GM18502 (cell line): ENCODE data around the gene TMEM63C.

Experiments used
- ATAC-seq: cut with Tn5 transposase; IDR thresholded peaks from one replicate; pipeline ENCODE4 v1.9.1; 2021; ENCODE audit warnings: mild to moderate bottlenecking; ENCODE audit not compliant: unreplicated experiment, poor library complexity

The TMEM63C gene

DNA sequence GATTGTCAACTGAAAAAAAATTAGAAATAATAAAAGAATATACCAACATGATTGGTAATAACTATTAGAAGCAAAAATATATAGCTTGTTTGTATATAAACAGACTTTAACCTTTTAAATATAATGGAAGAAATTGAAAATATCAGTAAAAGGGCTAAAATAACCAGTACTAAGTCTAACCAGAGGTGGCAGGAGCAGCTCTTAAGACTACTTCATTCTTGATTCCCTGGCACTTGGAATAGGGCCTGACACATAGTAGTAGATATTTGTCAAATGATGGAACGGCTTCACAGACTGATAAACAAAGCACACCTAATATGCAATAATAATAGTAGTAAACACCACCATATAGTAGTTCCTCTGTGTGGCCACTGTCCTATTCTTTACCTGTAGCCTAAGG is 9.4 kb downstream of the TMEM63C start:
- no peak for ATAC-seq

DNA sequence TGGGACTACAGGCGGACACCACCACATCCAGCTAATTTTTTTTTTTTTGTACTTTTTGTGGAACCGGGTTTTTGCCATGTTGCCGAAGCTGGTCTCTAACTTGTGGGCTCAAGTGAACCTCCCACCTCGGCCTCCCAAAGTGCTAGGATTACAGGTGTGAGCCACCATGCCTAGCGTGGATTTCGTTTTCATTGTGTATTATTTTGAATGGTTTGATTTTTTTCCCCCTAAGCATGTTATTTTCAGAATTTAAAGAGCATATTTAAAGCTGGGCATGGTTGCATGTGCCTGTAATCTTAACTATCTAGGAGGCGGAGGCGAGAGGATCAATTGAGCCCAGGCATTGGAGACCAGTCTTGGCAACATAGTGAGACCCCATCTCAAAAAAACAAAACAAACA is 13.1 kb downstream of the TMEM63C start:
- no peak for ATAC-seq

DNA sequence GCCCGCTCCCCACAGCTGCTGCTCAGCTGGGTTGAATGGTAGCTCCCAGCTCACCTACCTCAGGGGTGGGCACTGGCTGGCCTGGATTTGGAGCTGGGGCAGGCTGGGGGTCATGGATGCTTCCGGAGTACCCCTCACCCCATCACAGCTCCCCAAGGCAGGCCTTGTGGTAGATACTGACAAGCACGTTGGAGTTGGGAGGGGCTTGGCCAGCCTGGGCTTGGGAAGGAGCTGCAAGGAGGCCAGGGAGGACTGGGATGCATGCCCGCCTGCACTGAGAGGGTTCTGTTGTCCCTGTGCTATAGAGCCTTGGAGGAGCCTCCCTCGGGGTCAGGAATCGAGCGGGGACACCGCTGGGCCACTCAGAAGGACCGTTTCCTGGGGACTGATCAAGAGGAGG is 14.2 kb downstream of the TMEM63C start:
- ATAC-seq, result no peak

DNA sequence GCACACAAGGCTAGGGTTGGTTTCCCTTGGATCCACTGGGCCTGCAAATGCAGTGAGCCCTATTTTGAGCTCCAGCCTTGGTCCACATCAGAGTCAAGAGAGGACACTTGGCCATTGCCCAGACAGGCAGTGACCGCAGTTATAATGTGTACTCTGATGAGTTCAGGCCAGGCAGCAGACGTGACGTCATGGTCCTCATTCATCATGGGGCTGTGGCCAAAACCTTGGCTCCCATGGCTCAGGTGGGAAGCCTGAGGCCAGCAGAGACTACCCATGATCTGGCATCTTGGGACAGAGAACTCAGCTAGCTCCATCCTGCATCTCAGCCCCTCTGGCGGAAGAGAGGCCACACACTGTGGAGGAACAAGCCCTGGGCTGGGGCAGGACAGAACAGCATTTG is 16.4 kb downstream of the TMEM63C start:
- ATAC-seq, result no peak

DNA sequence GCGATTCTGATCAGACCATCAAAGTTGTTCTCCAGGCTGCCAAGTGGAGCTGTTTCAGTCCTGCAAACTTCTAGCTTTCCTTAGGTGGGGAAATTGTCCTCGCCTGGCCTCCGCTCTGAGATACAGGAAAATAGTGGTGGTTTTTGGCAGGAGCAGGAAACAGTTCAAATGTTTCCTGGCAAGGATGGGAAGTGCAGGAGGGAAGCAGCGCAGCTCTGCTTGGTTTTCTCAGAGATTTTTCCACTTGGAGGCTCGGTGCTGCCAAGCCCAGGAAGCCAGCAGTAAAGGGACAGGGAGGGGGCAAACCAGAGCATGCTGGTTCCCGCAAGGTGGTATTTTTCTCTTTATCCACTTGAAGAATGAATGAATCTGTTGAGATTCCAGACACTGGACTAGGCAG is 17.0 kb downstream of the TMEM63C start:
- no peak for ATAC-seq

DNA sequence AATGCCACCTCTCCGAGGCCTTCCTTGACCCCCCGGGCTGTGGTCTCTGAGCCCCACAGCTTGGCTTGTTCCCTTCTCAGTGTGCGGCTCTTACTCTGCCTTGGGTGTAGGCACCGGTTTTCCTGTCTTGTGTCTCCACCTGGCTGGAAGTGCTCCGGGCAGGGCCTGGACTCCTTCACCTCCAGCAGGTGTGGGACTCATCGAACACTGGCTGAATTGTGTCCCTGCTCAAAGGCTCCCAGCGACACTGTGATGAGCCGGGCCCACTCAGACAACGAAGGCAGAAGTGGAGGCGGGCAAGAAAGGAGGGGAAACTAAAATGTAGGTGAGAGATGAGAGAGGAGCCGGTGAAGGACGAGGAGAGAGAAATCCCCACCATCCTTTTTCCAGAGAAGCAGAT is 18.0 kb downstream of the TMEM63C start:
- no peak for ATAC-seq

DNA sequence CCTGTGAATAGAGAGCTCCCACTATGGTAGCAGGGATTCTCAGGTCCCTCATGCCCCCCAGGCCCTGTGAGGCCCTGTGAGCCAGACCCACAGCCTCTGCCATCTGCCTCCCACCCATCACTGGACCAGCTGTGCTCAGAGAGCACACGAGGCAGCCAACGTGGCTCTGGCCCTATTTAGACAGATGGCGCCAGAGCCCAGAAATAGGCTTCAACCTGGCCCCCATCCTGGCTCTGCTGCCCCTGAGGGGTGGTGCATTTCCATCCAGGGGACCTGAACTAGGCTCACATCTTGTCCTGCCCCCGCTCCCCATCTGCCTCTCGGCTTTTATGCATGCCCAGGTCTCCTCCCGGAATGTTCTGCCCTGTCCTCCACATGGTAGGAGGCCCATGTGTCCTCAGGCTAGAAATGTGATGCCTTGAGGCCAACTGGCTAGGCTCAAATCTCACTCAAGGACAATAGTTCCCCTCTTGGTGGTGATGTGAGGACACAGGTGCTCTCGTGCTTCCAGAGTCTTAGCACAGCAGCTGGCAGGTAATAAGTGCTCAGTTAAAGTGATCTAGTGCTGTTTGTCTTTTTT is 18.9 kb downstream of the TMEM63C start:
- ATAC-seq, result no peak

DNA sequence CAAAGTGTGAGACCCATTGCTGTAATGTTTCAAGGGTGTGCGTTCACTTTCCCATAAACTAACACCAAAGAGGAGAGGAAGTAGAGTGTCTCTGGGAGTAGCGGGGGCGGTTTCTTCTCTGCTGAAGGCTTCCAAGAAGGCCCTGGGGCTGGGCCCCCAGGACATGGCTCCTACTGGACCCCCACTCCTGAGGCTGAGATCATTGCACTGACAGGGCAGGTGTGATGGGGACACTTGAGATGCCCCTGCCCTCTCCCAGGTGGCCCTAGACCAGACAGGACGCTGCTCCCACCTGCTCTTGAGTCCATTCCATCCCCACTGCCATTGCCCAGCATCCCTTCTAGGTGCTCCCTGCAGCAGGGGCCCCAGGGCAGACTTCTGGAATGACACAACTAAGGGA is 20.1 kb downstream of the TMEM63C start:
- no peak for ATAC-seq

DNA sequence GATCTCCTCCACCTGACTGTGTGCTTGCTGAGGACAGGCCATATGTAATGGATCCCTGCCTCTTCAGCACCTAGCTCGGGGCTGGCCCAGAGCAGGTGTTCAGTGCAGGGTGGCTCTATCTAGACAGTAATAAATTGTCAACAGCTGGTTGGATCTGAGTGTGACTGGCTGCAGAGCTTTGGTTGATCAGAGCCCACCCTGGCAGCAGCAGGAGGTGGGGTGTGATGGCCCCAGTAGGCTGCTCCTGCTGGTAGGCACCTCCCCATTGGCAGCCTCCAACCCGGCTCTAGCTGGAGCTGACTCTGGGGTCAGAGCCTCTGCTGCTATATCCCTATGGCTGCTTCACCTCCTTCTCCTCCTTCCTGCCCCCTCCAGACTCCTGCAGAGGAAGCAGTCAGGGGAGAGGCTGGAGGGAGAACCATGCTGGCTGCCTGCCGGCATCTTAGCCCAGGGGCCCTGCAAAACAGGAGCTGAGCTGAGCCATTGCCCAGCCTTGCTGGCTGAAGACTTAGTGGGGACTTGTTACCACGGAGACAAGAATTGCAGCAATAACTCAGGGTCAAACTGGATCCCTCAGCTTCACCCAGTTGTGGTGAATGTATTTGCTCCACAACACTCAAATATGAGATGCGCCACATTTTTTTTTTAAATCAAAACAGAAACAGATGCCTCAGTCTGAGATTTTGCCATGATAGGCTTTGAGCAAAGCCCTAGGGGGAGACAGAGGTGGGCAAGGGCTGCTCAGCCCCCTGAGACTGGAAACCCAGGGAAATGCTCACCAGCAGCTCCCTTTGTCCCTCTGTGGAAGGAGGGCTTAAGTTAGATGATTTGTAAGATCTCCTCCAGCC is 22.2 kb downstream of the TMEM63C start:
- ATAC-seq, result no peak

DNA sequence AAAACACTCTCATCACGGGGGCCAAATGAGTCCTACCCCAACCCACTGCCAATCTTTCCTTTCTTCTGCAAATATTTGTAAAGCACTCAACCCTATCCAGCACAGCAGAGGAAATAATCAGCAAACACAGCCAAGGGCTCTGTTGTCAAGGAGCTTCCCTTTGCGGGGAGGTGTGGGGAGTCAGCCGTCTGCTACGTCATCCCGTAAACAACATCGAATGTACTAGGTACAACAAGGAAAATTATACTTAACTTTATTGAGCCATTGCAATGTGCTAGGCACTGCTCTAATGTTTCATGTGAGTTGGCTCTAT is 22.8 kb downstream of the TMEM63C start:
- ATAC-seq, result no peak

DNA sequence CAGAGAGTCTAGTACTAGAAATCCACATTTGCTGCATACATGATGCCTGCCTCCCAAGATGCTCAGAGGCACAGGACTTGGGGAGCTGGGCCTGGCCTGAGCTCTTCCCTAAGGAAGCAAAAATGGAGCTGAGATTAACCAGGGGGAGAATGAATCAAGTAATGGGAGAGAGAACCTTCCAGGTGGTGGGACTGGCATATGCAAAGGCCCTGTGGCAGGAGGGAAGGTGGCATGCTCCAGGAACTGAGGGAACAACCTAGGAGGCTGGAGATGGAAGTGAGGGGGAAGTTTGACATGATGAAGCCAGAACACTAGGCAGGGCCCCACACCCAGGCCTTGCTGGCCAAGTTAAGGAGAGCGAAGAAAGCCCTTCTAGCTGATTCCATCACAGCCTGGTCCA is 23.3 kb downstream of the TMEM63C start:
- no peak for ATAC-seq

DNA sequence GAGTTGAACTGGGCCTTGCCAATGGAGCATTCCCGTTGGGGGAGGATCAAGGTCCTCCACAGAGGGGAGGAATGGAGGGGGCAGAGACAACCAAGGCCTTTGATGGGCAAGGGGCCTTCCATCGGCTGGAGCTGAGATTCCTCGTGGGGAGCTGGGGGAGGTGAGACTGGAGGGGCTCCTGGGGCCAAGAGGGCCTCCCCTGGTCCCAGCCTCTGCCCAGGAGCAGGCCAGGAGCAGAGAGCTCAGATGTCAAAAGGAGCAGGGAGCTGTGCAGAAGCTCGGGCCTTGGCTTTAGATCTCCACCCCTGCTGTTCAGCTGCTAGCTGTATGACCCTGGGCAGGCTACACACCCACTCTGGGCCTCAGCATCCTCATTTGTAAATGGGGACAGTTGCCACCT is 24.0 kb downstream of the TMEM63C start:
- no peak for ATAC-seq

DNA sequence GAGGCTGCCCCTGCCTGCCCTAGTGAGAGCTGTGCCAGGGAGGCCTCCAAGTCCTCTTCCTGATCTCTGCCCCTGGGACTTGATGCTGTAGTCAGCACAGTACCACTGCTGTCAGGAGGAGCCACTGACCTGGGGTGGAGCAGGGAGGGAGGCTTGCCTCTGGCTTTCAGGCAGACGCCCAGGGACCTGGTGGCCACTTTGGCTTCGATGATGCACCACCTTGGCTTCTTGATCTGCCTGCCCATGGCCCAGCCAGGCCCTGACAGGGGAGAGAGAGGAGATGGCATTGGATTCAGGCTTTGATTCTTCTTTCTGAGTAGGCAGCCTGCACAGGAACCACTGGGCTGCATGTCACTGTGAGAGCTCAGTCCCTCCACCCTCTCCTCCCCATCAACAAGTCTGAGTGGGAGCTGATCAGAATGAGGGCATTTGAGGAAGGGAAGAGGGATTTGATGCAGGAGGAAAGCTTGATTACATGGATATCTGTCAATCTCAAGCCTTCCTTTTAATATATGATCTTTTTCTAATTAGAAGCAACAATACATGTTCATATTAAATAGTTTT is 24.7 kb downstream of the TMEM63C start:
- no peak for ATAC-seq

DNA sequence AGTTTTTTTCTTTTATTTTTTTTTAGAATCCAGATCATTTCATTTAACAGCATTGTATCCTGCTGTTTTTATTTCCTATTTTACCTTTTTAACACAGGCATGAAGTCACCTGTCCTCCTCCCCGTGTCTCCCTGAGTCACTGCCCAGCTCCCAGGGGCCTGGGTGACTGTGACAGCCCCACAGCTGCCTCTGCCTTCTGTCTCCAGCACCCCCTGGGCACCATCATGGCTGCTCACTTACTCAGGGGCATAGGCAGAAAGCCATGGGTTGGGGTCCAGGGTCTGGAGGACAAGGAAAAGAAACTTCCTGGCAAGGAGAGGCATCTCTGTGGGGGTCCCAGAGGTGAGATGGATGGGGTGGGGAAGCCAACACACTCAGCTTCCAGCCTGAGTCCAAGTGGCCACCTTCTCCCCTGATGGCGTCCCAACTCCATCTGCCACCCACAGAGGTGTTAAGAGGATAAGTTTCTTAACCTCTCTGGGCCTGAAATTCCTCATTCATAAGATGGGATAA is 25.3 kb downstream of the TMEM63C start:
- no peak for ATAC-seq

DNA sequence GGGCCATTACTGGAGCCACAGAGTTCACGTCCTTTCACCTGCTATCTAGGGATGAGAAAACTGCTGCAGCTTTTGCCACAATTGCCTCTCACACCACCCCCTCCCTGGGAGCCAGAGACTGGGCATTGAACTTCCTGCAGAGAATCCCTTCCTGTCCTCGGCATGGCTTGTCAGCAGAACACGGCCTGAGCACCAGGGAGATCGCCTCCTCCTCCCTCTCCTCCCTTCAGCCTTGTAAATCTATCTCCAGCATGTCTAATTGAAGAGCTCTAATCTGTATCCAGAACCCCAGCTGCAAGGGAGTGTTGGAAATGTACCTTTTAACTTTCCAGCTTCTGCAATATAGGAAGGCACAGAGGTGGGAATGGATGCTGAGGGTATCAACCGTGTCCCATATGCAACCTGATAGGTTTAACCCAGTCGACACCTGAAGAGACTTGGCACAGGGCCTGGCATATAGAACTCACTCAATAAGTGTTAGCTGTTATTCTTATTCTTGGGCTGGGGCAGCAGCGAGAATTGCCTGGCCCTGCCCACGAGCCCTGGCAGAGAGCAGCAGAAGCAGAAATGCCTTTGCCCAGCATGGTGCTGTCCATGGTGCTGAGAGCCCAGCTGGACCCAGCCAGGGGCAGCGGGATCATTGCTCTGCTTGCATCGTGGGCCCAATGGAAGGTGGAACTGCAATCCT is 26.8 kb downstream of the TMEM63C start:
- no peak for ATAC-seq

DNA sequence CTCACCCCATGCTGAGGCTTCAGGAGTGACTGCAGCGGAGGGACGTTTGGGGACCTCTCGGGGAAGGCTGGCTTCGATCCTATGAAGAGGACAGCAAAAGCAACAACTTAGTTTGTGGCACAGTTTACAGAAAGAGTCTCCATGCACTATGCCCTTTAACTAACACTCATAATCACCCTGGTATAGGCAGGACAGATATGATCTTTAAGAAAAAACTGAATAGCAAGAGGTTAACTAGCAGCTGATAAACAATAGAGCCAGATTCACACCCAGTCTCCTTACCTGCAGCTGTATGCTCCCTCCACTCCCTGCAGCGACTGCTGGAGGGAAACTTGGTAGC is 27.4 kb downstream of the TMEM63C start:
- ATAC-seq, result no peak

DNA sequence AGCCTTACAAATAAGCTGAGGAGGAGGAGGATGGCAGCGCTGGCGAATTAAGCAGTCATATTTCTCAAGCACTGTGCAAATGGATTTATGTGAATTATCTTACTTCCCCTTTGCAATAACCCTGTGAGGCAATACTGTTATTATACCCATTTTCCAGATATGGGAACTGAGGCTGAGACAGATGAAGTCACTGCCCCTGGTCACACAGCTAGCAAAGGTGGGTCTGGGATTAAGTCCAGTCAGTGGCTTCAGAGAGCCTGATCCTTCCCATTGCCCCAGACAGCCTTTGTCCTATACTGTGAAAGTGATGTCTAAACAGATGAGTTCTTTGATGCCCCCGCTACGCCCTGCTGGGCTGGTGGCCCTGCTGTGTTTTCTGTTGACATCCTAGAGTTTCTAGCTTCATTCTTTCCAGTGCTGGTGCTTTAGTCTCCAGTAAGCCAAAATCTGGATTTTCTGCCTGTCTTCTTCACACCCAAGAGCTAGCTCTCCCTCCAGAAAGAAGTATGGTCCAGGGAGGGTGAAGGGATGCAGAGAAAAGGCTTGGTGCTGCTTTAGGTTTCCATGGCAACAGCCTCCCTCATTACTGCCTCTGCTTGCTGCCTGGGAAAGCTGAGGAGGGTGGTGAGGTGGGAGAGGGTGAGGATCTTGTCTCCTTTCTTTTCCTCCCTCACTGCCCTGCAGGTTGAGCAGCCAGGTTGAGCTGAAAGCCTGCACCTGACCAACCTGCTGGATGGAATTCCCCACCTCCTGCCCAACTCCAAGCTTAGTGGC is 30.7 kb downstream of the TMEM63C start:
- ATAC-seq, result no peak

DNA sequence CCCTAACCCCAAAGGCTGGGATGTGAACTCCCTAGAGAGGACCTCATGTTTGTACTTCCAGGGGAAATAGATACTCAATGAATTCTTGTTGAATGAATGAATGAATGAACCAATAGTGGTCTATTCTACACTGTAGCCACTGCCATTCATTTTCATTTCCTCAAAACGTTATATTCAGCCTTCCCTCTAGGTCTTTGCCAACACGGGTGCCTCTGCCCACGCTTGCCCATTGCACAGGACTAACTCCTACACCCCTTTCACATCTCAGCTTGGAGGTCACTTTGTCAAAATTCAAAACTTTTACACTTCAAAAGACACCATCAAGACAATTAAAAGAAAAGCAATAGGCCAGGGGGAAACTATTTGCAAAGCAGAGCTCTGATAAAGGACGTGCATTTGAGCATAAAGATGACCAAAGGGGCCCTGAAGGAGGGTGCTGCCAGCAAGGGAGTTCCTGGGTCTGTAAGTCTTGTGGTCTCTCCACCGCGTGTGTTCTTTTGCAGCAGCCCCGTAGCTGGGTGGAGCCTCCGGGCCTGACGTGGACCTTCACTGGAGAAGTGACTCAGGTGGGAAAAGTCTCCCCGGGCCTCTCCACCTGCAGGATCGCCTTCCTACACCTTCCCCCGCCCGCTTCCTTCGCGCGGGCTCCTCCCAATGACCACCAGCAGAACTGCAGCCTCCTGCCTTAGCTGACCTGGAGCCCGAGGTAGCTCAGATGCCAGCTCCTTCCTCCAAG is 31.5 kb downstream of the TMEM63C start:
- no peak for ATAC-seq

DNA sequence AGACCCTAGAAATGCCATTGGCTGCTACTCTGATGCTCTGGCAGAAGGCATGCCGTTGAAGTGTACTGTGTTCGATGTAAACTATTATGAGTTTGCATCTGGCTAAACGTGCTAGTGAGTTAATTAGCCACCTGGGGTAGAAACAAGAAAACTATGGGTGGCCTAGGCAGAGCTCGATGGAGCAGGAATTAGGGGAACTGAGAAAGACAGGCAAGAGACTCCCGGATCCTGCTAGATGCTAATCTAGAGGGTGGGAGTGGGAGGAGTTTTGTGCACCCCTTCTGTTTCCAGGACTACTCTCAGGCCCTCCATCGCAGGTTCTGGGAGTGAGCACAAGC is 32.0 kb downstream of the TMEM63C start:
- ATAC-seq, result no peak

DNA sequence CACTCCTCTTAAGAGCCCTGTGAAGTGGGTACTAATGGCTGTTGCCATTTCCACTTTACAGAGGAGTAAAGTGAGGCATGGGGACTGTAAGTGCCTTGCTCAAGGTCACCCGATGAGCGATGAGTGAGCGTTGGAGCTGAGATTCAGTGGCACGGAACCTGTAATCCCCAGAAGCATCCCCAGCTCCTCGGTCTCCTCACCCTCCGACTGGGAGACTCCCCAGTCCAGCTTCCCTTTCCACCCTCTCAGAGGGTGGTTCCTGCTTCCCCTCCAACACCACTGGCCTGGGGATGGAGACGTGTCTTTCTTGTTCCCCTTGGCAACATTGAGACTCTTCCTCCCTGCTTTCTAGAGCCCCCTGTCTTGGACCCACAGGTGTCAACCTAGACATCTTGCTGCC is 32.6 kb downstream of the TMEM63C start:
- no peak for ATAC-seq
